ENCODE data around the gene ACP2. TPM values are rescaled to one million over a fixed set of nuclear protein-coding genes. Genes with fewer than 3 reads are reported as not detected.

The ACP2 gene
- total and polyA plus RNA-seq, 5 donors from 2014 or later, result 16.3 to 27.7 (median 17.8) TPM

- Mint-ChIP-seq H3K36me3 (peaks cover 32% of the 10 kb centered on the region), H3K4me3 (no peak overlapping the region), H3K4me1 (peaks cover 0 to 11% (median 7%) of the 10 kb centered on the region in 4 donors), H3K27me3 (no peaks in the 10 kb centered on the region), H3K27ac (peak overlapping the region in 2 of 3 donors; percentile 42 to 43), H3K9me3 (no peaks in the 10 kb centered on the region)
- Histone ChIP-seq H3K4me3 (ENCODE audit: low read depth, low read length) (no peak overlapping the region), H3K27ac (ENCODE audit: insufficient read depth, low read length, poor library complexity, severe bottlenecking) (peak overlapping the region; percentile 11), H3K4me1 (ENCODE audit: control insufficient read depth, insufficient read depth, low read length, poor library complexity, severe bottlenecking) (no peaks in the 10 kb centered on the region), H3K36me3 (ENCODE audit: control insufficient read depth, insufficient read depth, low read length) (peaks cover 51% of the 10 kb centered on the region), H3K27me3 (ENCODE audit: control insufficient read depth, insufficient read depth, low read length) (no peaks in the 10 kb centered on the region), H3K9me3 (ENCODE audit: control insufficient read depth in 2 of 2, low read length in 2 of 2) (no peaks in the 10 kb centered on the region)
- no peak for ATAC-seq (ENCODE audit: low read depth in 2 of 2)
- DNase-seq, result no peak
Observed at GRCh38 chr11:47236482-47236881, 12.1 kb downstream of the ACP2 start.

DNA sequence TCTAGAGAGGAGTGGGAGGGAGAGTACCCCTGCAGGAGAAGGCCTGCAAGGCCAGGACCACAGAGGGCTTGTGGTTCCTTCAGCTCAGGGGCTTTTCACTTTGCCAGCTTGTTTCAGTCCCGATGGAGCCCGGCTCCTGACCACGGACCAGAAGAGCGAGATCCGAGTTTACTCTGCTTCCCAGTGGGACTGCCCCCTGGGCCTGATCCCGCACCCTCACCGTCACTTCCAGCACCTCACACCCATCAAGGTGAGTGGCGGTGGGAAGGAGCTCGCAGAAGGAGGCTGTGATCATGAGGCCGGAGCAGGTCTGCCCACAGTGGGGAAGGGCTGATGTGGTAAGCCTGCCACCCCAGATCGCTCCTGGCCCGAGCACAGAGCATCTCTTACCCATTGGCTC is 13.5 kb downstream of the ACP2 start:
- Mint-ChIP-seq H3K36me3 (peaks cover 26% of the 10 kb centered on the region), H3K9me3 (no peaks in the 10 kb centered on the region), H3K27me3 (no peaks in the 10 kb centered on the region), H3K4me3 (peak overlapping the region in 1 of 4 donors; percentile 38), H3K27ac (peak overlapping the region in 2 of 3 donors; percentile 36 to 52), H3K4me1 (peaks cover 0 to 13% (median 7%) of the 10 kb centered on the region in 4 donors)
- ATAC-seq (ENCODE audit: low read depth in 2 of 2) (no peak), DNase-seq (no peak)
- Histone ChIP-seq H3K27me3 (ENCODE audit: control insufficient read depth, insufficient read depth, low read length) (no peaks in the 10 kb centered on the region), H3K36me3 (ENCODE audit: control insufficient read depth, insufficient read depth, low read length) (peaks cover 42% of the 10 kb centered on the region), H3K4me1 (ENCODE audit: control insufficient read depth, insufficient read depth, low read length, poor library complexity, severe bottlenecking) (no peaks in the 10 kb centered on the region), H3K4me3 (ENCODE audit: low read depth, low read length) (no peak overlapping the region), H3K9me3 (ENCODE audit: control insufficient read depth in 2 of 2, low read length in 2 of 2) (no peaks in the 10 kb centered on the region), H3K27ac (ENCODE audit: insufficient read depth, low read length, poor library complexity, severe bottlenecking) (no peak overlapping the region)

- no peaks in the 10 kb centered on the region for H3K9me3 Mint-ChIP-seq
- no peaks in the 10 kb centered on the region for H3K27me3 Mint-ChIP-seq
- H3K4me1 Mint-ChIP-seq, result peaks cover 0 to 13% (median 7%) of the 10 kb centered on the region in 4 donors
- peak in 1 of 3 donors; percentile 17 for DNase-seq
- peaks cover 37% of the 10 kb centered on the region for H3K36me3 ChIP-seq (ENCODE audit: control insufficient read depth, insufficient read depth, low read length)
- H3K36me3 Mint-ChIP-seq, result peaks cover 26% of the 10 kb centered on the region
- peak overlapping the region in 2 of 4 donors; percentile 38 to 64 for H3K4me3 Mint-ChIP-seq
- H3K9me3 ChIP-seq (ENCODE audit: control insufficient read depth in 2 of 2, low read length in 2 of 2), result no peaks in the 10 kb centered on the region
- no peak overlapping the region for H3K4me3 ChIP-seq (ENCODE audit: low read depth, low read length)
- ATAC-seq (ENCODE audit: low read depth in 2 of 2), result peak in 1 of 2 donors; percentile 26
- no peak overlapping the region for H3K27ac ChIP-seq (ENCODE audit: insufficient read depth, low read length, poor library complexity, severe bottlenecking)
- H3K27ac Mint-ChIP-seq, result peak overlapping the region in 2 of 3 donors; percentile 3 to 52
- no peaks in the 10 kb centered on the region for H3K4me1 ChIP-seq (ENCODE audit: control insufficient read depth, insufficient read depth, low read length, poor library complexity, severe bottlenecking)
- H3K27me3 ChIP-seq (ENCODE audit: control insufficient read depth, insufficient read depth, low read length), result no peaks in the 10 kb centered on the region
Observed at GRCh38 chr11:47234669-47235100, 13.9 kb downstream of the ACP2 start.

DNA sequence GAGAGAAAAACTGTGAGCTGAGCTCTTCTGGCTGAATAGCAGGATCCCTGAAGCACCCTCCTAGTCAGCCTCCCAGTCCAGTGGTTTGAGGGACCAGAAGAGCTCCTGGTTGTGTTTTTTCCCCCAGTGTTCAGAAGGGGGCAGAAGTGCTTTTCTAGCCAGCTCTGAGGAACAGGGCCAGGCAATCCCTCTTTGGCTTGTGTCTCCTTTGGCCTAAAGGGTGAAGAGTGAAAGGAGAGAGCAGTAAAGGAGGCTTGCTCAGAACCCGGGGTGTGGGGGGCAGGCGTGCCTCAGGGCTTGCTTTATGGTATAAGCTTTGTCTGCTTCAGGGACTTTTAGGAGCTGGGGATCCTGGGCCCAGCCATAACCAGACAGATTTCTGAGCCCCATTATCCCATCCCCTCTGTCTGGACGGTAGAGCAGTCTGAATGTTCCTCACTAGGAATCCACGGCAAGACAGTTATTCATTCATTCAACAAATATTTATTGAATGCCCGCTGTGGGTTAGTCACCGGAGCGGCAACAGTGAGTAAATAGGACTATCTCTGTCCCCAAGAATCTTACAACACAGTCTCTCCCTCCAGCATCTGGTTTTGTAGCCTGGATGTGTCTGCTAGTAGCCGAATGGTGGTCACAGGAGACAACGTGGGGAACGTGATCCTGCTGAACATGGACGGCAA is 14.5 kb downstream of the ACP2 start:
- H3K27ac ChIP-seq (ENCODE audit: insufficient read depth, low read length, poor library complexity, severe bottlenecking), result no peak overlapping the region
- no peak overlapping the region for H3K4me3 ChIP-seq (ENCODE audit: low read depth, low read length)
- no peaks in the 10 kb centered on the region for H3K9me3 ChIP-seq (ENCODE audit: control insufficient read depth in 2 of 2, low read length in 2 of 2)
- Mint-ChIP-seq H3K4me3 (peak overlapping the region in 1 of 4 donors; percentile 47), H3K4me1 (peaks cover 0 to 15% (median 9%) of the 10 kb centered on the region in 4 donors), H3K9me3 (no peaks in the 10 kb centered on the region), H3K36me3 (peaks cover 26% of the 10 kb centered on the region), H3K27me3 (no peaks in the 10 kb centered on the region), H3K27ac (peak overlapping the region; percentile 3 to 55 (median 52))
- peaks cover 32% of the 10 kb centered on the region for H3K36me3 ChIP-seq (ENCODE audit: control insufficient read depth, insufficient read depth, low read length)
- no peaks in the 10 kb centered on the region for H3K4me1 ChIP-seq (ENCODE audit: control insufficient read depth, insufficient read depth, low read length, poor library complexity, severe bottlenecking)
- ATAC-seq (ENCODE audit: low read depth in 2 of 2), result peak in 1 of 2 donors; percentile 37
- DNase-seq, result peak in 1 of 3 donors; percentile 40
- H3K27me3 ChIP-seq (ENCODE audit: control insufficient read depth, insufficient read depth, low read length), result no peaks in the 10 kb centered on the region

DNA sequence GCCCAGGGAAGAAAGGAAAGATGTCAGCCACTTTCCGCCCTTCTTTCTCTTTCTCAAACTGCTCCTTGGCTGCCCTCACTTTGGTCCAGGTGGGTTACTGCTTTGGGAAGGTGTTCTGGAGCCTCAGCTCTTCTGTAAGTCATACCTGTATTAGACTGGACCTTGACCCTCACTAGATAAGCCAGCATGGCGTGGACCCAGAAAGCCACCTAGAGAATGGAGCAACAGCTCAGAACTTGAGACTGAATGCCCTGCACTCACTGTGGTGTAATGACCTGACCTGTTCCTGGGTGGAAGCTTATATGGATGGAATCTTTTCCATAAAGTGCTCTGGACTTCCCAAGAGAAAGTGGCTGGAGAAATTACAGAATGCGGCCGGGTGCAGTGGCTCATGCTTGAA is 15.6 kb downstream of the ACP2 start:
- H3K27ac ChIP-seq (ENCODE audit: insufficient read depth, low read length, poor library complexity, severe bottlenecking), result no peak overlapping the region
- Mint-ChIP-seq H3K27me3 (no peaks in the 10 kb centered on the region), H3K36me3 (peaks cover 24% of the 10 kb centered on the region), H3K27ac (no peak overlapping the region), H3K4me1 (peaks cover 0 to 19% (median 9%) of the 10 kb centered on the region in 4 donors), H3K4me3 (no peak overlapping the region), H3K9me3 (no peaks in the 10 kb centered on the region)
- DNase-seq (no peak), ATAC-seq (ENCODE audit: low read depth in 2 of 2) (no peak)
- H3K27me3 ChIP-seq (ENCODE audit: control insufficient read depth, insufficient read depth, low read length), result no peaks in the 10 kb centered on the region
- peaks cover 28% of the 10 kb centered on the region for H3K36me3 ChIP-seq (ENCODE audit: control insufficient read depth, insufficient read depth, low read length)
- H3K4me1 ChIP-seq (ENCODE audit: control insufficient read depth, insufficient read depth, low read length, poor library complexity, severe bottlenecking), result no peaks in the 10 kb centered on the region
- no peaks in the 10 kb centered on the region for H3K9me3 ChIP-seq (ENCODE audit: control insufficient read depth in 2 of 2, low read length in 2 of 2)
- H3K4me3 ChIP-seq (ENCODE audit: low read depth, low read length), result no peak overlapping the region

GRCh38 chr11:47229161-47229560 is 19.5 kb downstream of the ACP2 start:
- H3K9me3 Mint-ChIP-seq, result no peaks in the 10 kb centered on the region
- ATAC-seq (ENCODE audit: low read depth in 2 of 2) (no peak), DNase-seq (no peak)
- H3K4me3 Mint-ChIP-seq, result peak overlapping the region in 1 of 4 donors; percentile 75
- peaks cover 21% of the 10 kb centered on the region for H3K36me3 Mint-ChIP-seq
- Histone ChIP-seq H3K36me3 (ENCODE audit: control insufficient read depth, insufficient read depth, low read length) (peaks cover 38% of the 10 kb centered on the region), H3K4me3 (ENCODE audit: low read depth, low read length) (no peak overlapping the region), H3K27me3 (ENCODE audit: control insufficient read depth, insufficient read depth, low read length) (no peaks in the 10 kb centered on the region), H3K9me3 (ENCODE audit: control insufficient read depth in 2 of 2, low read length in 2 of 2) (no peaks in the 10 kb centered on the region), H3K4me1 (ENCODE audit: control insufficient read depth, insufficient read depth, low read length, poor library complexity, severe bottlenecking) (no peaks in the 10 kb centered on the region), H3K27ac (ENCODE audit: insufficient read depth, low read length, poor library complexity, severe bottlenecking) (no peak overlapping the region)
- peak overlapping the region in 2 of 3 donors; percentile 11 to 94 for H3K27ac Mint-ChIP-seq
- H3K27me3 Mint-ChIP-seq, result no peaks in the 10 kb centered on the region
- peaks cover 5 to 22% (median 14%) of the 10 kb centered on the region in 4 donors for H3K4me1 Mint-ChIP-seq

DNA sequence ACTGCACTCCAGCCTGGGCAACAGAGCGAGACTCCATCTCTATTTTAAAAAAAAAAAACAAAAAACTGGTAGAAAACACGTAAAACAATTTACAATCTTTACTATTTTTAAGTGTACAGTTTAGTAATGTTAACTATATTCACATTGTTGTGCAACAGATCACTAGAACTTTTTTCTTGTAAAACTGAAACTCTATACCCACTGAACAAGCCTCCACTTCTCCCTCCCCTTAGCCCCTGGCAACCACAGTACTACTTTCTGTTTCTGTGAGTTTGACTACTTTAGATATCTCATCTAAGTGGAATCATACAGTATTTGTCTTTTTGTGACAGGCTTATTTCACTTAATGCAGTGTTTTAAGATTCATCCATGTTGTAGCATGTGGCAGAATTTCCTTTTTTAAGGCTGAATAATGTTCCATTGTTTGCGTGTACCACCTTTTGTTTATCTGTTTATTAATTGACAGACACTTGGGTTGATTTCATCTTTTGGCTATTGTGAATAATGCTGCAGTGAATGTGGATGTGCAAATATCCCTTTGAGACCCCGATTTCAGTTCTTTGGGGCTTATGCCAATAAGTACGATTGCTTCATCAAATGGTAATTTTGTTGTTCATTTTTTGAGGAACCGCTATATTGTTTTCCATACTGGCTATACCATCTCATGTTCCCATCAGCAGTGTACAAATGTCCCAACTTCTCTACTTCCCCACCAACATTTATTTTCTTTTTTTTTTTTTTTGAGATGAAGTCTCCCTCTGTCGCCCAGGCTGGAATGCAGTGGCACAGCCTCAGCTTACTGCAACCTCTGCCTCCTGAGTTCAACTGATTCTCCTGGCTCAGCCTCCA is 22.8 kb downstream of the ACP2 start:
- H3K4me1 Mint-ChIP-seq, result peaks cover 5 to 21% (median 14%) of the 10 kb centered on the region in 4 donors
- H3K27ac Mint-ChIP-seq, result peak overlapping the region; percentile 48 to 56 (median 53)
- H3K36me3 ChIP-seq (ENCODE audit: control insufficient read depth, insufficient read depth, low read length), result peaks cover 45% of the 10 kb centered on the region
- no peaks in the 10 kb centered on the region for H3K27me3 ChIP-seq (ENCODE audit: control insufficient read depth, insufficient read depth, low read length)
- ATAC-seq (ENCODE audit: low read depth in 2 of 2) (peak; percentile 39 to 67), DNase-seq (peak in 1 of 3 donors; percentile 67)
- H3K9me3 ChIP-seq (ENCODE audit: control insufficient read depth in 2 of 2, low read length in 2 of 2), result no peaks in the 10 kb centered on the region
- peak overlapping the region; percentile 48 for H3K4me3 ChIP-seq (ENCODE audit: low read depth, low read length)
- H3K4me3 Mint-ChIP-seq, result peak overlapping the region in 3 of 4 donors; percentile 42 to 68 (median 59)
- H3K36me3 Mint-ChIP-seq, result peaks cover 34% of the 10 kb centered on the region
- H3K9me3 Mint-ChIP-seq, result no peaks in the 10 kb centered on the region
- no peaks in the 10 kb centered on the region for H3K4me1 ChIP-seq (ENCODE audit: control insufficient read depth, insufficient read depth, low read length, poor library complexity, severe bottlenecking)
- no peaks in the 10 kb centered on the region for H3K27me3 Mint-ChIP-seq
- H3K27ac ChIP-seq (ENCODE audit: insufficient read depth, low read length, poor library complexity, severe bottlenecking), result peak overlapping the region; percentile 38

All from CD4-positive, CD25-positive, alpha-beta regulatory T cell (primary cell).